Jurkat, Clone E6-1 (cell line): ENCODE measurements around the gene TNS2.
"Not testable (repeated sequence)": the region's sequence is repeated elsewhere in the genome, so short reads cannot be mapped to it uniquely, and the experiment has no call there.

Experiments
- DNase-seq: peaks from one replicate; pipeline ENCODE4 v3.0.0-alpha.2; 2011; ENCODE audit warnings: low read depth, low spot score
- H3K4me3 ChIP-seq: 2 replicates; pipeline ENCODE4 v1.5.1; 2011; ENCODE audit warnings: mild to moderate bottlenecking, low read length, control low read depth, moderate library complexity

Gene TNS2

DNA sequence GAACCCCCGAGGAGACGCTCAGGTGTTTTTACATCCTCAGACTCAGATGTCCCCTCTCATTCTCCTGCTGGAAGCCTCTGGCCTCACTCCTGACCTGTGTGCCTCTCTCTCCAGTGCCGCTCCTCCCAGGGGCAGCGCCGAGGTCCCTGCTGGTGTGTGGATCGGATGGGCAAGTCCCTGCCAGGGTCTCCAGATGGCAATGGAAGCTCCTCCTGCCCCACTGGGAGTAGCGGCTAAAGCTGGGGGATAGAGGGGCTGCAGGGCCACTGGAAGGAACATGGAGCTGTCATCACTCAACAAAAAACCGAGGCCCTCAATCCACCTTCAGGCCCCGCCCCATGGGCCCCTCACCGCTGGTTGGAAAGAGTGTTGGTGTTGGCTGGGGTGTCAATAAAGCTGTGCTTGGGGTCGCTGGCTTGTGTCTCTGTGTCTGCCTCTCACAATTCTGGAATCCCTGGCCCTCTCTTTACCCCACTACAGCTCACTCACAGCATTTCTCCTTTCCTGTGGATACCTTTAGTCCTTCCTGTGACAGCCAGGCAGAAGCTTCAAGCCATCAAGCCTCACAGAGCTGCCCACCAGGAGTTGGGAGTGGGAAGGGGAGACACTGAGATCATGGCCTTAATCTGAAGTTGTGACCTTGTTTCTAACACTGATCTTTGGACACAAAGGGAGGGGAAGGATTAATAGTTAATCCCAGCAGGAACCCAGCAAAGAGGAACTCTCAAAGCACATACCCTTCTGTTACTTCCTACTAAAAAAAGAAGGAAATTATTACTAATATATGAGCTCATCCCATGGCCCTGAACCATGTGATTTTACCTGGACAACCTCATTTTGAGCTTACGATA is 52.3 kb downstream of the TNS2 start:
- no peak overlapping the region for H3K4me3 ChIP-seq
- DNase-seq, result no peak

GRCh38 chr12:53102883-53103807 is 53.3 kb downstream of the TNS2 start, which contains the start of gene SOAT2:
SOAT2 (plus strand) TSS chr12:53103486; CDS start chr12:53103578, 92 bp downstream.
- H3K4me3 ChIP-seq, result peak within 1 kb of the TSS; percentile 10
- DNase-seq, result peak; percentile 85

DNA sequence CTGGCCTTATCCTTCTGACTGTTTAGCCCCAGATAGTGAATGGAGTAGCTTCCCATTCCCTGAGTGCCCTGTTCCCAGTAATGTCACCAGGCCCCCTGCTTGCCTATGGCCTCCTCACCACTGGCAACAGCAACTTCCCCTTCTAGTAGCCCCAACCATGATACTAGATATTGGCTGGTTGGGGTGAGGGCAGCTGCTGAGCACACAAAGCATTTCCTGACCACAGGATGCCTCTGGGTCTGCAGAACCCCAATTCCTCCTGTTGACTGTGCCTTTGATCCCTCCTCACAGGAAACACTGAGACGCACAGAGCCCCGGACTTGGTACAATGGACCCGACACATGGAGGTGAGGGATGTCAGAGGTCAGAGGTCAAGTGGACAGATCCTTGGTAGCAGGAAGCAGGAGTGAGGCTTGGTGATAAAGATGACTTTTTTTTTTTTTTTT is 54.0 kb downstream of the TNS2 start:
- DNase-seq, result peak; percentile 41

DNA sequence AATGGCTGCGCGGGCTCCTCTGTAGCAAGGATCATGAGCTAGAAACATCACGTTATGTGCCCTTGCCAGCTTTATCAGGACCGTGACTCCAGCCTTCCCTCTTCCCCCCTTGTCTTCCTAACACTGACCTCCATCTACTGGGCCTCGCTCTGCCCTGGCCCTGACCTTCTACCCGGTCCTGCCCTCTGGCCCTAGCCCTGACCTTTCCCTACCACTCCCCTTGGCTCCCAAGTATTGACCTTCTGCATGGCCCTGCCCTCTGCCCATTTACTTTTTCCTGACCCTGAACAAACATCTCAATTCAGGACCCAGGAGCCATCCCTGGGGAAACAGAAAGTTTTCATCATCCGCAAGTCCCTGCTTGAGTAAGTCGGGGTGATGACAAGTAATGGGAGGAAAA is 55.4 kb downstream of the TNS2 start:
- no peak for DNase-seq
- no peak overlapping the region for H3K4me3 ChIP-seq

More for the DNA sequence above, 54.0 kb downstream of the TNS2 start:
- H3K4me3 ChIP-seq, result no peak overlapping the region

DNA sequence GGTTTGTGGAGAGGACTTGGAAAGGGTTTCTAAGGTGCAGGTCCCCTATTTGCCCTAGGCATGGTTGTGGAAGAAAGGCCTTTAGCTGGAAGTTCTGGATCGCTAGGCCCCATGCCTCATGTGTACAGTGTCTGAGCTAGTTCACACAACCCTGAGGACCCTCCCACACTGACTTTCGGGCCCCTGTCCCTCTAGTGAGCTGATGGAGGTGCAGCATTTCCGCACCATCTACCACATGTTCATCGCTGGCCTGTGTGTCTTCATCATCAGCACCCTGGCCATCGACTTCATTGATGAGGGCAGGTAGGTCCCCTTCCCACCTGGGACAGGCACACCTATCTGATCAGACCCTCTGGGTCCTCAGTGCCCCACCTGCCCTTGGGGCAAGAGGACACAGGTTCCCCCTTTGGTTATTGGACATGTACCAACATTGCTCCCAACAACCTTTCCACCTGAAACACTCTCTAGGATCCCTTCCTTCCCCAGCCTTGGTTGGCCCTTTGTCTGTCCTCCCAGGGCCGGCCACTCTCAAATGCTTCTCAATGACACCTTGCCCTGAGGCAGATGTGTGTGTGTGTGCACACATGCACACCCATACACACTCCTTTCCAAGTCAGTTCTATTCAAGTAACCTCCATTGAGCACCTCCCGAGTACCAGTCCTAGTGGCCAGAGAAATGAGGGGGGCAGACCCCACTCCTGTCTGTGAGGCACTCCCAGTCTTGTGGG is 56.0 kb downstream of the TNS2 start:
- no peak for DNase-seq
- H3K4me3 ChIP-seq, result no peak overlapping the region

DNA sequence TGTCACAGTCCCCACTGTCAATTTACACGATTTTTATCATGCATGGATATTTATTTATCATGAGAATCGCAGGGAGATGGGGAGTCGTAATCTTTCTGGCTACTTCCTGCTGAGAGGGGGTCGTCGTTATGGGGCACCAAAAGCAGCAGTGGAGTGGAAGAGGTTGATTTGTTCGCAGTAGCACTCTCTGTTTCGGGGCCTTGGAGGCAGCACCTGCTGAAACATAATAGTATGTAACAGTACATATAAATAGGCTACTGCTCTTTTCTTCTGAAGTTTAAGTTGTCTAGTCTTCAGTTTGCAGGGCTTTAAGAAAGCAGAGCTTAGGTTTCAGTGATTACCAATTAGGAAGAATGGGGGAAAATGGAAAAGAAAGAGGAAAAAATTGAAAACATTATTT is 57.3 kb downstream of the TNS2 start:
- no peak for DNase-seq
- no peak overlapping the region for H3K4me3 ChIP-seq

- H3K4me3 ChIP-seq, DNase-seq: not testable (repeated sequence)
Observed at GRCh38 chr12:53112431-53112830, 62.6 kb downstream of the TNS2 start.

DNA sequence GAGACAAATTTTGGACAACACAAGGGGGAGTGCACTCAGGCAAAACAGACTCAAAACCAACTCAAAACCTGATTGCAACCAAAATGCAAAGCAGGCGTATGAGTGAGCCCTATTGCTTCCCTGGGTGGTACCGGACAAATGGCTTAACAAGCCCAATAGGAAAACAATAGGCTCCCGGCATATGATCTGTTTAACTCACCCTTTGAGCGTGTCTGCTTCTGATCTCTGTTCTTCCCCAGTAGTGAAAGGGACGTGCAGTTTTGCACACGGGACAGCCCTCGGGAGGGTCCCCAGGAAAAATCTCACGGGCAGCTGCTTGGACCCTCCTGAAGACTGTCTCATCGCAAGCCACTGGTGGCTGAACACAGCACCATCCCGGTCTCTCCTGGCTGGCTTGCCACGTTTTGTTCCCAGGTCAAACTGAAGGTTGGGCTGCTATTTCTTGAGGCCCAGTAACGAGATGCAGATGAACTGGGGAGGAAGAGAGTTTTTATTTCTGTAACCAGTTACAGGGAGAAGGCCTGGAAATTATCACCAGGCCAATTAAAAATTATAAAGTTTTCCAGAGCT is 63.4 kb downstream of the TNS2 start:
- H3K4me3 ChIP-seq, result no peak overlapping the region
- no peak for DNase-seq

DNA sequence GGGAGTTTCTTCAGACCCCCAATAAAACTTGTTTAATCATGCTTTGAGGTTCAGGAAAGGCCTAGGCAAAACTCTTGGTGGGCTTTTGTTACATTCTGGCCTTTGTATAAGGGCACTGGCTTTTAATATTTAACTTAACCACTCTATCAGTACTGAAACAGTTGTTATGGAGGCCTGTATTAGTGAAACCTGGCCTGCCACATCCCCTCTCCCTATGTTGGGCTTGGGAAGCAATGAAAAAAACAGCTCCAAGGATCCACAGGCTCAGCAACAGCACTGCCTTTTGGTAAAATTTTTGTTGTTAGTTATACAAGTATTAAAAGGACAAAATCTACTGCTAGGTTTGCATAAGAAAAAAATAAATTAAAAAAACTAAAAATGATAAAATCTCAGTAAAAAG is 64.1 kb downstream of the TNS2 start:
- no peak for DNase-seq

More for the DNA sequence above, 64.1 kb downstream of the TNS2 start:
- H3K4me3 ChIP-seq, result no peak overlapping the region
